Islet of Langerhans (tissue), 1 donor: Measurements from ENCODE around the gene E2F4.

Experiments
- FAIRE-seq: peaks from one replicate; lab custom pipeline; 2011; peaks lifted over from hg19 to GRCh38; lab: Jason Lieb, UNC

E2F4 gene, protein sequence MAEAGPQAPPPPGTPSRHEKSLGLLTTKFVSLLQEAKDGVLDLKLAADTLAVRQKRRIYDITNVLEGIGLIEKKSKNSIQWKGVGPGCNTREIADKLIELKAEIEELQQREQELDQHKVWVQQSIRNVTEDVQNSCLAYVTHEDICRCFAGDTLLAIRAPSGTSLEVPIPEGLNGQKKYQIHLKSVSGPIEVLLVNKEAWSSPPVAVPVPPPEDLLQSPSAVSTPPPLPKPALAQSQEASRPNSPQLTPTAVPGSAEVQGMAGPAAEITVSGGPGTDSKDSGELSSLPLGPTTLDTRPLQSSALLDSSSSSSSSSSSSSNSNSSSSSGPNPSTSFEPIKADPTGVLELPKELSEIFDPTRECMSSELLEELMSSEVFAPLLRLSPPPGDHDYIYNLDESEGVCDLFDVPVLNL

DNA sequence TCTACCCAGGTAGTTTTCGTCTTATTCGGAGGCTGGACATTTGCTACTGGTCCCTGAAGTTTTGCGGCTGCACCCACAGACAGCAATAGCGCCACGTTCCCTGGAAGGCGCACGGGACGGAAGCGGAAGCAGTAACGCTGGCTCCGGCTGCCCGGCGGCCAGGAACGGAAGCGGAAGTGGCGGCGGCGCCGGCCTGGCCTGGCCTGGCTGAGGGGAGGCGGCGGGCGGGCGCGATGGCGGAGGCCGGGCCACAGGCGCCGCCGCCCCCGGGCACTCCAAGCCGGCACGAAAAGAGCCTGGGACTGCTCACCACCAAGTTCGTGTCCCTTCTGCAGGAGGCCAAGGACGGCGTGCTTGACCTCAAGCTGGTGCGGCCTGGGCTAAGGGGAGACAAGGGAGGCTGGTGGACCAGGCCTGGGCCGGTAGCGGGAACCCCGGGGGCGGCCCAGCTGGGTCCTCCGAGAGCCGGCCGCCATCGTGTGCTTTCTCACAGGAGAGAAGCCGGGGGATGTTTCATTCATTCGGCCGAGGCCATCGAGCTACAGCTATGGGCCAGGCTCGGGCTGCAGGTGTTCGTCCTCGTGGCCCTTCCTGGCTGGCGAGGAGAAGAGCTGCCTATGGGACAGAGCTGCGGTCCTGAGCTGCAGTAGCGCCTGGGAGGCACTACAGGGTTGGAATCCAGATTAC is at the start of gene E2F4:
Gene E2F4, plus strand, starts transcription at position 161 of the 687 bp plus-strand sequence. Its CDS starts 73 bp downstream, at position 234.
- no peak for FAIRE-seq

DNA sequence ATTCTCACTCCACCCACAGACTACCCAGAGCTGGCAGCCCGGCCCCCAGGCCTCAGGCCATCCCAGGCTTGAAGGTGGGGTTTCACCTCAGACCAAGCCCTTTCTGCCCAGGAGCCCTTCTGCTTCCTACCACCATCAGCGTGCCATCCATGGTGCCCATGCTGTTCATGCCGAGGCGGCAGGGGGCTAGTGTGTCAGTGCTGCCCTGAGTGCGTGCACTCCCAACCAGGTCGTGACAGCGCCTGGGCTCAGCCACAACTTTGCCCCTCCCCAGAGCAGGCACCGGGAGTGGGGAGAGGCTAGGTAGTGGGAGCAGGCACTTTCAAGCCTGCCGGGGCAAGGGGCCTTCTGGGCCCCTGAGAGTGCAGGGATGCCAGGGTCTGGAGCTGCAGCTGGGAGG is 49.6 kb upstream of the E2F4 start:
- FAIRE-seq = no peak

DNA sequence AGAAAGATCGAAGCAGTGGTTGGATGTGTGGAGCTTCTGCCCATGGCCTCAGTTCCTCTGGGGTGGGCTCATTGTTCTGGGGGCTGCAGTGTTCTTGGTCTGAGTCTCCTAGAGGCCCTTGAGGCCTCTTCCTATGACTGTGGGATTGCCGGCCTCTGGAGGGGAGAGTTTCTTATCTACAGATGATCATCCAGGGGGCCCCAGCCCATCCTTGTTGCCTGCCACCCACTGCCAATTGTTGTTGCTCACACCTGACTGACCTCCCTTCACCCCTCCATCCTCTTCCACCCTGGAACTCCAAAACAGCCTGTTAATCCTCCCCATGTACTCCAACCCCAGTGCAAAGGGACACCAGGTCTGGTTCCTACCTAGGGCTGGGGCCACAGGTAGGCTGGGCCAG is 47.0 kb upstream of the E2F4 start:
- FAIRE-seq = no peak

DNA sequence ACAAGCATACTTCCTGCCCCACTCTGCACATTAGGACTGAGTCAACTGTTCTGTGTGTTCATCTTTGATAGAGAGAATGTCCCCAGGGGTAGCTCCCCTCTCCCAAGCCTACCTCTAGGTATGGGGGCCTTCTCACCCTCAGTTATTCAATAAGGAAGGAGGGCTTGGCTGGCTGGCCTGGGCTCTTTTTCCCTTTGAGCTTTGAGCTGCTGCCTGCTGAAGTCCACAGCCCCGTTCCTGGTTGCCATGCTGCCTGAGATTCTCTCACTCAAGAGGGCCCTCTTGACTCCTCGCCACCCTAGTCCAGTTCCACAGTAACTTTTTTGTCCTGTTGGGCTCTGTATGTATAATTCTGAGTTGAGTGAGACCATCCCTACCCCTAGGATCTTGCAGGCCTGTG is 46.2 kb upstream of the E2F4 start:
- no peak for FAIRE-seq

DNA sequence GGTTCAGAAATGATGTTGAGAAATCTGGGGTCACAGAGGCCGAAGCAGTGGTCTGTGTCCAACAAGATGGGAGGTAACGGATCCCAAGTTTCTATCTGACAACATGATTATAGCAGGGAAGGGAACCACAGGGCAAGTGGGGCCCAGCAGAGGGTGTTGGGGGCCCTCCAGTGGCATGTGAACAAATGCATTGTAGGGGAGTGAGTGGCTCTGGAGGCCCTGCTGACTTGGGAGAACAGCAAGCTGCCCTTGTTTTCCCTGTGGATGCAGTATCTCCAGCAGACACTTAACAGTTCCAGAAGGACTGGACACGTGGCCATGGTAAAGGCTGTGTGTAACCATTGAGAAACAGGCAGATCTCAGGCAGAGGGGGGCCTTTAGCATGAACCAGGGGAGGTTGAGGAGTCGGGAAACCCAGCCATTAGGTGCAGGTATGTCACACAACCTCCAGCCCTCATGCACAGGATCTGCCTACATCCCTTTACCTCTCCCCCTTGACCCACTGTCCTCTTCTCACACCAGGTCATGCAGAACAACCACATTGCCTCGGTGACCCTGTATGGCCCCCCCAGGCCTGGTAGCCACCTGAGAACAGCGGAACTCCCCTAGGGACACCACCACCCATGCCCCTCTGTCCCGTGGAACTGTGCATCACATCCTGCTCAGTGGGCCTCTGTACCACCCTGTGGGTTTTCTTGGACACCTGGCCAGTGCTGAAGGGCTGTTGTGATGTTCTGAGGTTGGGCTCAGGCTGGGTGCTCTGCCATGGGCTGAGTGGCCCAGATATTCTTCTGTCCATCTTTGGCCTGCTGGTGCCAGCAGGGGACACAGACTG is 45.2 kb upstream of the E2F4 start:
- no peak for FAIRE-seq

DNA sequence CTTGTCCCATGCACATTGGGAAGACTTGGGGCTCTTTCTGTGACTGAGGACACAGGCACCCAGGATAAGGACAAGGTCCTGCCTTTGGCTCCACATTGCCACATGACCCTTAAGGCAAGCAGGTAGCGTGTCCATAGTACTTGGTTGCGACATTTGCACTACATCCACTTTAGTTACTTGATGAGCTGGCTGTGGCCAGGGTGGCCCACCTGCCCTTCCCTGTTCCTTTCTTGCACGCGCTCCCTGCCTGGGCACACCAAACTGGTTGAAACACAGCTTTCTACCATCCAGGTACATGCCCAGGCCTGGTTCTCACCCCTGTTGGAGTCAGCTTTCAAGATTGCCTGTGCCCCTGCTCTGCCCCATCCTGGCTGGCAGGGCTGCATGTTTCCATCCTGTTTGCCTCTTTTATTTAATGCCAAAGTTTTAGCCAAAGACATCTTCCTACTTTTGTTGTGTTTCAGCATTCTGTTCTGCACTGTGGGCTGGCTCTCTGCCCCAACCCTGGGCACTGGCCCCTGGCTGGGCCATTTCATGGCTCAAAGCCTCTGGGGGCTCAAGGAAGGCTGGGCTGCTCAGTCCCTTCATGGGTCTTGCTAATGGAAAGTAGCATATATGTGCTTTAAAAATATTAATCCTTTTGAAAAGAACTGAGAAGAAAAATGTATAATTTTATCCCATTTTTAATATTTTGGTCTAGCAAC is 44.4 kb upstream of the E2F4 start:
- FAIRE-seq = no peak

DNA sequence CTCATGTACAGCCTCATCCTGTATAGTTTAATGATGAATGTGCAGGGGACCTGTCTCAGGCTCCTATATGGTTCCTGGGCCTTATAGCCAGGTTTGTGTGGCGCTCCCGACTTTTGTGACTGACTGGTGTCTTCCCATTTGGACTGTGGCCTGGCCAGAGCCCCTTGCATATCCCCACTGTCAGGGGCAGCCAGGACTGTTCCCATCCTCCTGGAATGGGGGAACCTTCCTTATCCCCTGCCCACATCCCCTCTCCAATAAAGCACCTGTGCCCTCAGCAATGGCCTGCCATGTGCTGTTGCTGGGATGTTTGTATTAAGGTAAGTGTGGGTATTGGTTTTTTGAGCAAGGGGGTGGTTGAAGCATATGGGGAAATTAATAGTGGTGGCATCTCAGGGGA is 43.7 kb upstream of the E2F4 start:
- FAIRE-seq = no peak

DNA sequence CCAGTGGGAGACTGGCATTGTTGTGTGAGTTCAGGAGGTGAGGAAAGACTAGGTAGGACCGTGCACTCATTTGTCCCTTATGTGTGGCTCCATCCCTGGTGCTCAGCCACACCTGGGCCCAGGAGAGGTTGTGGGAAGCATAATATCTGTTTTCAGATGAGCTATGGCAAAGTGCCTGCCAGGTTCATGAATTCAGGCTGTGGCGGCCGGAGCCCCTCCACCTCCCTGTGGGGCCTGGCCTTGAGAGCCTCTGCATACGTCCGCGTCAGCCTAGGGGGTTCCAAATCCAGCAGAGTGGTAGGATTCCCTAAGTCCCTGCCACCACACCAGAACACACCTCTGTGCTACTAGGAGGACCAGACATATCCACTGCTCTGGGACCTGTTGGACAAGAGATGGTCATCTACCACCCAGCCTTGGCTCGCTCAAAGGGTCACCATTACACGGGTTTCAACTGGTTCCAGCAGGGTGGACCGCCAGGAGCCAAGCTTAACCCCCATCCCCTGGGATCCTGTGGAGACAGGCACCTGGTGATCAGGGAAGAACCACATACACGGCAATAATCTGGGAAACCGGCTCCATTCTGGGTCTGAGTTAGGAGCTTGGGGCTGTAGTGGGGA is 43.2 kb upstream of the E2F4 start:
- no peak for FAIRE-seq

DNA sequence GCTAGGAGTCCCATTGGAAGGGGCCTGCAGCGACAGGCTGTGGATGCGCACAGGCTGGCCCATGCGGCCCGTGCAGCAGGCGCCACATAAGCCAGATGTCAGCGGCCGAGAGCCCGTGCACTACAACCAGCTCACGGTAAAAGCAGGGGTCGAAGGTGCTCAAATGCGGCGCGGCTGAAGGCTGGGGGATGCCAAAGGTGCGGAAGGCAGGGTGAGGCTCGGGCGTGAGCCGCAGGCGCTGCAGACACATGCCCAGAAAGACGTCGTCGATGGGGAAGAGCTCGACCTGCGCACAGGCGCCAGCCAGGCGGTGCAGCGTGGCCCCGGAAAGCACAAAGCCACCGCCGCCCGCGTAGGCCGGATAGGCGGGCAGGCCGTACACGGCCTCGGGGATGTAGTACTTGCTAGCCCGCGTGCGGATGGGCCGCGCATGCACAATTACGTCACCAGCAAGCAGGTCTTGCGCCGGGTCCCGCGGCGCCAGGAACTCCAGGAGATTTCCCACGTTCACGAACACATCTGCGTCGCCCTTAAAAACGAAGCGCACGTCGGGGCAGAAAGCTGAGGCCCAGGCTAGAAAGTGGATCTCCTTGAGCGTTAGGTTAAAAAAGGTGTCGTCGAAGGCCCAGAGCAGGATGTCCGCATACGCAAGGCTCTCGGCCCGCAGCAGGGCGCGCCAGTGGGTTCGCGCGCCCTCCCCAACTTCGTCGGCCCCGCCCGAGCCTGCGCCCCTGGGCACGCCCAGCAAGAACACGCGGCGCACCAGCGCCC is 42.5 kb upstream of the E2F4 start:
- no peak for FAIRE-seq

DNA sequence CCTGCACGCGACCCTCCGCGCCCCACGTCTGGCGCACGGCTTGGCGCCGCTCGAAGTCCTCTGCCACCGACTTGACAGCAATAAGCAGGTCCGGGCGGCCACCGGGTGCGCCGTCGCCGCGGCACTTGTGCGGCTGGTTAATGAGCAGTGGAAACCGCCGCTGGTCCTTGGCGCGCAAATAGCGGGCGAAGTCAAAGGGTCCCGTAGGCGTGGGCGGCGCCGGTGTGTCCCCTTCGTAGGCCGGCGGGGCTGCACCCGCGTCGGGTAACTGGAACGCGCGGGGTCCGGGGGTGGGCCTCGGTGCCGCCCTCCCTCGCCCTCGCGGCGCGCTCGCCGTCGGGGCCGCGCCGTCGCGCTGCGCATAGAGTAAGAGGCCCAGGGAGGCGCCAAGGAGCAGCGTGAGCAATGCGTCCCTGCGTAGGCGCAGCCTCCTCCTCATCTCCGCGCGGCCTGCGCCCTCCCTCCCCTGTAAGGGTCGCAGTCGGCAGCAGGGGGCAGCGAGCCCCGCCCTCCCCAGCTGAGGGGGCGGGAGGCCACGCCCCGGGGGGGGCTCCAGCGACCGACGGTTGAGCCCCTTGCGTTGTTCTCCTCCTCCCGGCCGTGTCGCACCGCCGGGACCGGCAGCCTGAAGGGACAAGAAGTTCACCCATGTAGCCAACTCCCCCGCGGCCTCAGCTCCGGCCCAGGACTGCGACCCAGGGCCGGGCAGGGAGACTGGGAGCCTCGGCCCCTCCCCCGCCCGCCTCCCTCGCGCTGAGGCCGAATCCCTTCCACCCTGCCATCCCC is 41.7 kb upstream of the E2F4 start:
- no peak for FAIRE-seq

DNA sequence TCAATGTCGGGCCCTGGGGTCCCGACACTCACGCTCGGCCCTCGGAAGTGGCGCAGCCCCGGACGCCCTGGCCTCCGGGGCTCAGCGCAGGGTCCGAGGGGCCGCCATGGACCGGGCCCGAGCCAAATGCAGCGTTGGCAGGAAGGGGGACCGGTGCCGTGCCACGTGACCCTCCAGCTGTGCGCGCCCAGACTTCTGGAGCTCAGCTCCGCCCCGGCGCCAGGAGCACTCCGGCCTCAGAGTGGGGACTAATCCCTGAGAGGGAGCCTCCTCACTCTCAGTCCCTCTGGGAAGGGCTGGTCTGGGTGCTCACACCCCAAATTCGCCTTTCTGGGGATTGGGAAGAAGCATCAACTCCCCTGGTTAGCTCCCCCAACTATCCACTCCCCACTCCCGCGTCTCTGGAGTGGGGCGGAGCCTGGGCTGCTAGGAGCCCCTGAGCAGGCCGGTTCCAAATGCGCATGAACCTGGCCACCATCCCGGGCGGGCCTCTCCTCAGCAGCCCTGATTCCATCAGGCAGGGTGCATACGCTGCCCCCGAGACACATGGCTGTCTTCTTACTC is 41.0 kb upstream of the E2F4 start, which contains the start of gene B3GNT9:
Gene B3GNT9, minus strand, starts transcription at position 166 of the 564 bp plus-strand sequence. CDS start 513 bp downstream, outside the sequence.
- no peak for FAIRE-seq

DNA sequence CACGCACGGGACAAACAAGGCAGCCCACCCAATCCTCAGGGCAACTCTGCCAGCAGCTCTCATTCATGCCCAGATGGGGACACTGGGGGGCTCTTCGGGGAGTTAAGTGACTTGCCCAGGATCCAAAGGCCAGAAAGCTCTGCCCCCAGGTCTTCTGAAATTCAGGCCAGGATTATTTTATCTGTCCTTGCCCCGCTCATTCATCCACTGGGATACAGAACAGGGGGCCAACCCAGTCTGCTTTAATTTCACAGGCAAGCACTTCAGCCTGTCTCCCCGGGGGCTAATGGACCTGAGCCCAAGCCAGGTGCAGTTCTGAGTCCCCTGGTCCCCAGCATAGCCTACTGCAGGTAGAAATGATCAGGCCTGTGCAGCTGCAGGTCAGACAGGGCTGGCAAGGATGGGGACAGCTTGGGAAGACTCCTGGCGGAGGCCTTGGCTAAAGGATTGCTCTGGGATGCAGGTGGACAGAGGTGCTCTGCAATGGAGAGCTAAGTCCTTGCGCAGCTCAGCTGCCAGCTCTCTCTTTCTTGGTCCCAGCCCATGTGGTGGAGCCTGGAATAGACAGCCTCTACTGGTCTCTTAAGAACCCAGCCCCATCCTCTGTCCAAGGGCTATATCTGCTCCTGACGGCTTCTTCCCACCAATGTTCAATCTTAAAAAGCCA is 40.4 kb upstream of the E2F4 start:
- no peak for FAIRE-seq

DNA sequence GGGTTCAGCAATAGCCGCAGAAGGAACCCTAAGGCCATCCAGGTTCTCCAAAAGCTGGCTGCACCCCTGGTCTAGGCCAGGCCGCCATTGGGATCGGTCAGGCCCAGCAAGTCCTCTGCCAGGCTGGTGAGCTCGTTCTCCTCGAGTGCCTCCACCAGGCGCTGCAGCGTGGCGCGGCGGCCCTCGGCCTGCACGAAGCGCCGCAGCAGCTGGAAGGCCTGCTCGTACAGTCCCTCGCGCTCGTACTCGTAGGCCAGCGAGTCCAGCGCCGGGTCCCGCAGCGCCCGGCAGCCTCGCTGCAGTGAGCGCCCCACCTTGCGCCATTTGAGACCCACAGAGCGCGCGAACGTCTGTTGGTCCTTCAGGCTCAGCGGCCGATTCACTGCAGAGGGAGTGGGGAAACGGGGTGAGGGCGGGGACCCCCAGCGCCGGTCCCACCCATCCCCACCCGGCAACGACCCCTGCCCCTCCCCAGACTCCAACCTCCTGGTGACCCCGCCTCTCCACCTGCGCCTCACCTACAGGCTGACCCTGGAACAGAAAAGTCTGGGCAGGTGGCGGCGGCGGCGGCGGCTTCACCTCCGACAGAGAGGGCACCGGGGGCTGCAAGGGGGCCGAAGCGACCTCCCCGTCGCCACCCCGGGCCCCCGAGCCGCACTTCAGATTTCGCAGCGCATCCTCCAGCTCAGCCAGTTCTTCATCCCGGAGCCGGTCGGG is 37.2 kb upstream of the E2F4 start:
- FAIRE-seq = no peak

DNA sequence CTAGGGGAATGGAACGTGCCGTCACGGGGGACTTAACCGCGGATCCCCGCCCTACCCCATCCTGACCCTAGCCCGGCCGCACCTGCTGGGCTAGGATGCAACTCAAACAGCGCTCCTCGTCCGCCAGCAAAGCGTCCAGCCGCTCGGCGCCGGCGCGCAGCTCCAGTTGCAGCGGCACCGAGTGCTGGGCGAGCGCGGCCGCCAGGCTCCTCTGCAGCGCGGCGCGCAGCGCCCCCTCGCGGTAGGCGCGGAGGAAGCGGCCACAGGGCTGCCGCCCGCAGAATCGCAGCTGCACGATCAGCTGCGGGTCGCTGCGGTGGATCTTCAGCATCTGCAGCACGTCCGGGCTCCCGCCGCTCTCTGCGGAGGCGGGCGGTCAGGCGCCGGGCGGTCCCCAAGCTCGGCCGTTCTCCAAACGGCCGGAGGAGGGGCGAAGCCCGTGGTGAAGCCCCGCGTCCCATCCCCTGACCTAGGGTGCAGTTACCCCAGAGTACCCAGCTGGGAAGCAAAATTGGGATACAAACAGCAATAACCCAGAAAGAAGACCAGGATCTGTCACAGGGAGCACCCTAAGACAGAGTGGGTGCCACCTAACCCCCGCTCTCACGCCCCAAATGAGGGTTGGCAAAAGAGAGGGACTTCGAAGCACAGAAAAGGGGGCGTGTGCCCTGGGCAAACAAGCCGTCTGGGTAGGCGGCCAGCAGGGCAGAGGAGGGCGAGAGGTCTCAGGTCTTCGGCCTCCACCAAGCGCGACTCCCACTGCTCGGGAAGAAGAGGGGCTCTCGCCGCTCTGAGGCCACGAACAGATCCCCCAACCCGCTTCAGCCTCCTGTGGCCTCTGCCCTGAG is 36.4 kb upstream of the E2F4 start:
- FAIRE-seq = no peak

DNA sequence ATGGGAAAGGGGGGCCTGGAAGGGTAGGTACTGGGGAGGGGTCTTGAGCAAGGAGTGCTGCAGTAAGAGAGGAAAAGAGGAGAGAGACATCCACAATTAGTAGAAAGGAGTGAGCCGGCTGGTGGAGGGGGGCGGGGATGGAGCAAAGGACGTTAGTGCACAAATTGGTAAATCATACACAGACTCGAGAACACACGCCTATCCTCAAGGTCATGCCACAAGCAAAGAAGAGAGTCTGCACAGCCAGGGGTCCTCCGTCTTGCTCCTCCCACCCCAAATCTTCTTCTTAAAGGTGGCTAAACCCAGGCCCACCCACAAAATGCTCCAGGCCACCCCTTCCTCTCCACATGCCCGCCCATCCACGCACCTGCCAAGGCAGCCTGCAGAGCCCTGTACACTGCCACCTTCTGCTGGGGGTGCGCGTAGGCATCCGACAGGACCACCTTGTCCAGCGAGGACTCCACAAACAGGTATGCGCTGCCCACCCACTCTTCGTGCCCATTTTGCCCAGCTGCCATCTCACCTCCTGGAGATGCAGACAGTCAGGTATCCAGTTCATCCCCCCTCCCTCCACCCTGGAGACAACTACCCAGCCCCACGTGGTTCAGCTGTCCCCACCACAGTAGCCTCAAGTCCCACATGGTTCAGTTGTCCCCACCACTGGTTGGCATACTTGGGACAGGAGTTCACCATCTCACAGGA is 35.7 kb upstream of the E2F4 start:
- no peak for FAIRE-seq

DNA sequence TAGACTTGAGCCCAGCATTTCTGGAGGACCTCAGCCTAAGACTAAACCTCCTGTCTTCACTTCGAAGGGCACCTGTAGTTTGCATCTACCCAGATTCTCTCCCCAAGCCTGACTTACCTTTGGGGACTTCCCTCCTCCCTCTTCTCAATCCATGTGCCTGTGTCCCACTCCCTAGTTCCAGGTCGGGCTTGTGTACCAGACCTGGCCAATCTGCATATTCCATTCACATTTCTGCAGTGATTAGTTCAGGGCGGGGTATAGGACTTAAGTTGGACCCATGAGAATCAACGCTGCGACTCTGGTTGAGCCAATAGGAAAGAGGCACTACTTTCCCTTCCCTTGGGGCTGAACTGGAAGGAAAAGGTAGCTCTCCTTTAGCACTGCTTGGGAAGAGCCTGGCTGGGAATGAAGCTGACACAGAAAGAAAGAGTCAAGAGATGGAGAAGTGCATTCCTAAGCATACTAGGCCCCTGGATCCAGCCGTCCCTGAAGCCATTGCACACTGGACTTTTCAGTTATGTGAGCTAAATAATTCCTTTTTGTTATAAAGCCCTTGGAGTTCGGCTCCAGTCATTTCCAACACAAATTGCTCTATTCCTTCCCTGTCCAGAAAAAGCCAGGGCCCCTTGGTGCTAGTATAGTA is 34.7 kb upstream of the E2F4 start:
- FAIRE-seq = no peak
